DMS 273 (cell line): Measurements from ENCODE around the gene ABCC11.

Experiments used
- DNase-seq: peaks from one replicate; lab custom pipeline; 2025; ENCODE audit not compliant: unreplicated experiment; lab: John Stamatoyannopoulos, UW

ABCC11 gene

DNA sequence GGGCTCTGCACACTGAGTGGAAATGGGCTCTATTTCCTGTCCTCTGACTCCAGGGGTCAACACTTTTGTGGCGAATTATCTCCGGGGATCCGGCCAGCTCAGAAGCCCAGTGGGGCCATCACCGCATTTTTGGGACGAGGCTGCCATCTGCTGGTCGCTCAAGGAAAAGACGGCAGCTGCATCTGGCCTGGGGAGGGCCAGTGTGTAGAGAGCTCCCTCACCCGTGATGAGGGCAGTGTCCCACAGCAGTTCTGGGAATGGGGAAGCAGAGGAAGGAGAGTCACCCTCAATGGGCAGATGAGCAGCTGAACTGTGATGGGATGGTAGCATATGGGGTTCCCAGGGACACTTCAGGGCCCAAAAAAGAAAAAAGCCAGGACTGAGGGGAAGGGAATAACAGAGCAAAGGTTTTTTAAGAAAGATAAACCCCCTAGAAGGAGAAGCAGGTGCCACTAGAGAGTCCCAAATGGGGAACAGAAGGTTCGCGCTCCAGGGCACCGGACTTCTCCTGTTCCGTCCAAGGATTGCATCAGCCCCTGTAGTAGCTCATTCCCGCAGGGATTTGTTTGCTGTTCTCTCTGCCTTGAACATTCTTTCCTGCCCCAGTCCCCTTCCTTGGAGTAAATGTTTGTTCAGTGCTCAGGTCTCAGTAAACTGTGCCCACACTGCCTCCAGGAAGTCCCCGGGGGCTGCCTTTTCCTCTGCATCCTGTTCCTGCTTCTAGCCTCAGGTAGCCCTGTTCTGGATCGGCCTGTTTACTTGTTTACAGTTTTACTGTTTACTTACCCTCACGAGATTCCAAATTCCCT, 82.2 kb downstream of the ABCC11 start:
- peak; percentile 84 for DNase-seq

- DNase-seq, result no peak
These were observed 84.4 kb downstream of the ABCC11 start for GRCh38 chr16:48162839-48163410.

DNA sequence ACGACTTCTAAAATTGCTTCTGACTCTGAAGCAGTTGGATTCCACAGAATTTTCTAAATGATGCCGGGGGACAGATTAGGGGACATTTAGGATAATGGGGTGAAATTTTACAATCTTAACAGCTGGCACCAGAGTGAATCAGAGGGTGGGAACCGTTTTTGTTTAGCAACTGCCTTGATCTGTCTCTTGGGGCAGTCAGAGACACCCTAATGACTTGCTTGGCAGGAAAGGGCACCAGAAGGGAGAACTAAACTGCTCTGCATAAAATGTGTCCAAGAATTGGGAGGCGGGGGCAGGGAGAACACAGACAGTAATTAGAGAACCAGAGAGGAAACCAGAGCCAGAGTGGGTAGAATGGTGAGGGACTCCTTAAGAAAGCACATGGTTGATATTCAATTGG, 85.4 kb downstream of the ABCC11 start:
- peak; percentile 57 for DNase-seq

DNA sequence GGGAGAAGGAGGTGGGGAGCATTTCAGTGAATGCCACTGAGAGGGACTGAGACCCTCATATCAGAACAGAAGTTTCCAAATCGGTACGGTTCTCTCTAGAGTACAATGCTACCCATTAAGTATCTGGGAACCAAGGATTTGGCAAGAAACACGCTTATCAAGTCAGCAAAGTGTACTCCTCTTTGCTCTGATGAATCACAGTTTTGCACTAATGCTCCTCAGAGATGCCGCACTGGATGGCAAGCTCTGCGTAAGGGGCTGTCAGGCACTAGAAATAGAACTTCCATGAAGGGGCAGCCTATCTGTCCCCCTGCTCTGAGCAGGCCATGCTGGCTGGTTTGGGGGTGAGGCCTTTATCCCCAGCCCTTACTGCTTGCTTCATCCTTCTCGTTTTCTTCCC, 86.8 kb downstream of the ABCC11 start:
- DNase-seq, result no peak

DNA sequence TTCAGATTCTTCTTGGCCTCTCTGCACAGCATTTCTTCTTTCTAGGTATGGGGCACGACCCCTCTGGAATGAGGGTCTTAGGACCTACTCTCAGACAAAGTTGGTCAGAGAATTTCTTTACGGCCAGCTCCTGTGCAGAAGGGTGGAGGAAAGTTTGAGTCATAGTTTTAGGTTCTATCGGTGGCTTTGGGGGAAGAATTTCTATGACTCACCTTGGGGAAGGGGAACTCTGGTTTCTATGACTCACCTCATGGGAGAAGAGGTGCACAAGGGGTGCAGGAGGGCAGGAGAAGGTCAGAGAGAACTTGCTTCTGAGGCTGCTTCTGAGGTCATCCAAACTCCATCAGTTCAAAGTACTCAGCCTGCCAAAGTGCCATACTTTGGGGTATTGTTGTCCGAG, 89.0 kb downstream of the ABCC11 start:
- no peak for DNase-seq

DNA sequence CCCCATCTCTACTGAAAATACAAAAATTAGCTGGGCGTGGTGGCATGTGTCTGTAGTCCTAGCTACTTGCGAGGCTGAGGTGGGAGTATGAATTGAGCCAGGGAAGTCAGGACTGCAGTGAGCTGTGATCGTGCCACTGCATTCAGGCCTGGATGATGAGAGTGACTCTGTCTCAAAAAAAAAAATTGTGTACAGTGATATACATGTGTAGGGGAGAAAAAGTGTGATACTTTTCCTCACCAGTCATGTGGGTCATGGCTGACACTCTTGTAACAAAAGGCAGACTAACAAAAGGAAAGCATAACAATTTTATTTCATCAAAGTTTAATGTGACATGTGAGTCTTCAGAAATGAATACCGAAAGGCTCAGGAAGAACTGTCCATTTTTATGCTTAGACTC, 89.5 kb downstream of the ABCC11 start:
- no peak for DNase-seq

DNA sequence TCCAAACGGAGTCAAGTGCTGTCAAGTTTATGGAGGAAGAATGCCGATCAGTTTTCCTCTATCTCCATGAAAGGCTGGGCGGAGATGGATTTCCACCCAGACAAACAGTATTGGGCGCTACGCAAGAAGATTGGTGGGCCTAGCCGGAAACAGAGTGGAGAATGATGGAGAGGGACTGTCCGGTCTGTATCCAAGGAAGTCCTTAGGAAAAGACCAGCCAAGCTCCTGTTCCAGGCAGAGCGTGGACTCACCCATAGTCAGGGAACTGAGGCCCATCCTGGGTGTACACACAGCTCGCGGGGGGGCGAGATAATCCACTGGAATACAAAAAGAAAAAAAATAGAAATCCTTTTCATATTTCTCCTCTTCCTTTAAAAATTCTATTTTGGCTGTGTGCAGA, 90.0 kb downstream of the ABCC11 start:
- no peak for DNase-seq

GRCh38 chr16:48156790-48157209, 90.5 kb downstream of the ABCC11 start:
- peak; percentile 90 for DNase-seq

DNA sequence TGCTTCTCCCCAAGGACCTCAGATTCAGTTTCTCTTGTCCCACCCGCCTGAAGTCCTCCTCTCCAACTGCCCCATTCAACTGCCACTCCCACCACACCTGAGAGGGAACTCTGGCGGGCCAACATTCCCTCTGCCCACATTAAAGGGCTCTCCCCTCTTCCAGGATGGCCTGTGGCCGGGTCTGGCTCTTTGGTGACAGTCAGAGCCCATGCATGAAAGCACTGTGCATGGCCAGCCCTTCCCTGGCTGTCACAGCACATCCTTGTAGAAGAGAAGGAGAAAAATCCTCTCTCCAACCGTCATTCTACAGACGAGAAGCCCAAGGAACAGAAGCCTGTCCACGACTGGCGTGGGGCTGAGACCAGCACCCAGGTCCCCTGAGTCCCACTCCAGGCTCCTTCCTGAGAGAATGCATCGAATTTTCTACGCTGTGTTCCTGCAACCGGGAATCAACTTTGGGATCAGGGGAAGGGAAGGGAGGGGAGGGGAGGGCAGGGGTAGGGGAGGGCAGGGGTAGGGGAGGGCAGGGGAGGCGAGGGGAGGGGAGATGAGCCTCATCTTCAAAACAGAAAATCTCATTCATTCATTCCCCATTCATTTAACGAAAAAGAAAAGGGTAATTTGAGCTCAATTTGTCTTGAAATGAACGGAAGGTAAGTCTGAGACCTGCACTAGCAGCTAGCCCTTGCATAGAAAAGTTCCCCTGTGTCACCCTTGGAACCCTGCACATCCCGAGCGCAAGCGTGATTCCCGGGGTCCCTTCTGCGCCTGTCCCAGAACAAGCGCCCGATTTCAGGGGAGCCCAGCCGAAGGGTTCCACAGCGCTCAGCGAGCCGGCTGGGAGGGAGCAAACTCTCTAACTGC, 91.2 kb downstream of the ABCC11 start, which contains the start of gene ABCC12:
ABCC12 (minus strand) TSS at position 68 of the 864 bp plus-strand sequence. CDS start 9,569 bp downstream, outside the sequence.
- no peak for DNase-seq

- DNase-seq, result no peak
These were observed 93.6 kb downstream of the ABCC11 start for GRCh38 chr16:48153774-48154173.

DNA sequence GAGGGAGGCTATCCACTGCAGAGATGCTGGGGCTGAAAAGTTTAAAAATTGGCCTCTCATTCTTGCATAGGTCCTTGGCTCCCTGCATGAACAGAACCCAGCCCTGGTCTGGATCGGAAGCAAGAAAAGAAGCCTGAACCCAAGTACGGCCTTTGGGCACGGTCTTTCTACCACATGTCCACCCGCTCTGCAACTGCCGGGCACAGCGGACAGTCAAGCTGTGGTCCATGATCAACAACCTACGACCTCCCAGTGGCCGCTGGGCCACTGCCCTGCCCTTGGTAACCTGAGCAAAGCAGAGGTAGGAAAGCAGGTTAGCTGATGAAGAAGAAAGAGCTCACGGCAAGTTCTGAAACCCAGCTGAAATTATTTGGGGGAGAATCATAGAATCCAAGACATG, 95.1 kb downstream of the ABCC11 start:
- no peak for DNase-seq

GRCh38 chr16:48150707-48151106, 96.6 kb downstream of the ABCC11 start:
- no peak for DNase-seq

DNA sequence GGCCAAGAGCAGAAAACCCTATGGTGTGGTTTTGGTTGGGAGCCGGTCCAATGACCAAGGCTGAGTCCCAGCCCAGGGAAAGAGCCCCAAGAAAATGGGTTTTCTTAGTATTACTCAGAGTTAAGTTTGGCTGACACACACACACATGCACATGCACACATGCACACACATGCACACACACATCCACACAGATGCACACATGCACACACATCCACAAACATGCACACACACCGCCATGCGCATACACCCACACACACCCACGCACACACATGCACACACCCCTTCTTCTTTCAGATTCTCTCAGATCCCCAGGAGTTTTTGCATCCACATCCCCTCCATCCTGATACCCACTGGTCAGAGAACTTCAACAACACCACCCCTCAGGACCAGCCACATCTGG, 100.6 kb downstream of the ABCC11 start:
- no peak for DNase-seq

DNA sequence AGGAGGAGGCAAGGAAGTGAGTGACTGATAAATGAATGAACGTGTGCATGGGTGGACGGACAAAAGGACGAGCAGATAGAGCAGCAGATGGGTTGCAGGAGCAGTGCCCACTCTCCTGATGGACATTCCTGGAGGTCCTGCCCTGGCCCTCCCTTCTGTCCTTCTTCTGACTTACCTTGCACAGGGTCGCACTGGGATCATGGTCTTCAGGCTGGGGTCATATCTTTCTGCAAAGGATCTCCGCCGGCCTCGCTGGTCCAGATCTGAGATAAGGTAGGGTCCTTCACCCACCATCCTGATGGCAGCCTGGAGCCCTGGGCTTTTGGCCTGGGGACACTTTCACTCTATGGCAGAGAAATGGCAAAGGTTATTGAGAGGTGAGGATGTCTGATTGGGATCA, 101.2 kb downstream of the ABCC11 start:
- no peak for DNase-seq

- no peak for DNase-seq
These were observed 103.4 kb downstream of the ABCC11 start for GRCh38 chr16:48143812-48144368.

DNA sequence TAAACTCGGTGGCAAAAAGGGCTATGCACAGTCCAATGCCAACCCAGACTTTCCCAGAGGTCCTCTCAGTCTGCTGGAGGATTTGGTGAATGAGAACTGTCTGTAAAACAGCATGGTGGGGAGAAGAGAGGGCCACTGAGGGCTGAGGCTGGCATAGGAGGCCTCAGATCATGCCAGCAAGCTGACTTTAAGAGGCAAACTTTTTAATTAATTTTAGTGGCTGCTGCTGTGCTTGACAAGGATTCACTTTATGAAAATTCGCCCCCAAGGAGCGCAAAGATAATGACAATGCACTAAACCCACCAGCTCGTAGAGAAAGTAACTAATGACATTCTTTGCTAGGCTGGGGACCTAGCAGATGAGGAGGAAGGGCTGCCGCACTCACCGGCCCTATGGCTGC, 106.5 kb downstream of the ABCC11 start:
- no peak for DNase-seq

- no peak for DNase-seq
These were observed 107.8 kb downstream of the ABCC11 start for GRCh38 chr16:48139517-48139916.

DNA sequence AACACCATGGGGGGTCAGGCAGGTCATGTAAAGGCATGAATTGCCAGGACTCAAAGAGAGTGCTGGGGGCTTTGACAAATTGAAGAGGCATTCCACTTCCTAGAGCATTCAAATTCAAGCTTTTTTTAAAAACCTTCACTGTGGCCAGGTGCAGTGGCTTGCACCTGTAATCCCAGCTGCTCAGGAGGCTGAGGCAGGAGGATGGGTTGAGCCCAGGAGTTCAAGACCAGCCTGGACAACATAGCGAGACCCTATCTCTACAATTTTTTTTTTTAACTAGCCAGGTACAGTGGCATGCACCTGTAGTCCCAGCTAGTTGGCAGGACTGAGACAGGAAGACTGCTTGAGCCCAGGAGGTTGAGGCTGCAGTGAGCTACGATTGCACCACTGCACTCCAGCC, 108.8 kb downstream of the ABCC11 start:
- DNase-seq, result no peak

DNA sequence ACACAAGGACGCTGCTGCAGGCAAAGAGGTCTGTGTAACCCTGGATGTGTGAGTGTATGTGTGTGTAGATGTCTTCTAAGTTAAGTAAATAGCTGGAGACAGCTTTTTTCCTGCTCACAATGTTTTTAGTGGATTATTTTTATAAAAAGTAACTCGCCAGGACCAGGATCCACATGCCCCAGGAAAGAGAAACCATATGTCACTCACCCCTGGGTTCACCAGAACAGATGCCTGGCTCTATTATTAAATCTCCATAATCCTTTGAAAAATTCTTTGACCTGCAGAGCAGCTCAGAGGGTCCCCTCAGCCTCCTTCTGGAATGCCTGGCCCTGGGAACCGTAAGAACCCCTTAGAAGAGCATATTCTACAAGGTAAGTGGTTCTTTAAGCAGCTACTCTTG, 109.5 kb downstream of the ABCC11 start:
- peak; percentile 55 for DNase-seq

GRCh38 chr16:48136547-48137360, 110.6 kb downstream of the ABCC11 start:
- peak; percentile 49 for DNase-seq
